K562 (cell line): ENCODE data around the gene RALY. TPM values are rescaled to one million over a fixed set of nuclear protein-coding genes. Genes with fewer than 3 reads are reported as not detected.

Experiments
- ARID3B ChIP-seq: fragments of 250-450 bp; sonication (Bioruptor Pico); IDR thresholded peaks from 2 replicates; pipeline ENCODE4 v1.4.0; 2020; ENCODE audit warnings: borderline replicate concordance
- CBFA2T3 ChIP-seq: fragments of 450-650 bp; IDR thresholded peaks from 2 replicates; pipeline ENCODE4 v1.6.1; 2017
- CC2D1A ChIP-seq: fragments of 450-650 bp; IDR thresholded peaks from 2 replicates; pipeline ENCODE4 v1.6.1; 2017; ENCODE audit warnings: mild to moderate bottlenecking
- CSDE1 ChIP-seq, 2 experiments: fragments of 450-650 bp; IDR thresholded peaks; 2 replicates each; pipeline ENCODE4 v1.6.1; 2016; ENCODE audit warnings: mild to moderate bottlenecking in 1 of 2
- CTBP1 ChIP-seq: fragments of 450-650 bp; IDR thresholded peaks from 2 replicates; pipeline ENCODE4 v1.6.1; 2016; ENCODE audit warnings: borderline replicate concordance
- HDAC8 ChIP-seq: fragments of 450-650 bp; IDR thresholded peaks from 2 replicates; pipeline ENCODE4 v1.6.1; 2016; ENCODE audit warnings: mild to moderate bottlenecking, missing genetic modification characterization, moderate library complexity, missing compliant biosample characterization
- KLF1 ChIP-seq: fragments of 450-650 bp; IDR thresholded peaks from 2 replicates; pipeline ENCODE4 v1.6.1; 2016; ENCODE audit warnings: missing genetic modification characterization, missing compliant biosample characterization
- MBD2 ChIP-seq: sonication (generic); IDR thresholded peaks from 2 replicates; pipeline ENCODE4 v1.6.1; 2016; ENCODE audit warnings: low read depth, borderline replicate concordance
- MNT ChIP-seq, 2 experiments: fragments of 450-650 bp; conservative IDR thresholded peaks; 2 replicates each; pipeline ENCODE4 v1.6.1; 2017; ENCODE audit warnings: mild to moderate bottlenecking in 2 of 2, moderate library complexity in 2 of 2
- MTA1 ChIP-seq: fragments of 450-650 bp; IDR thresholded peaks from 2 replicates; pipeline ENCODE4 v1.6.1; 2017; ENCODE audit warnings: borderline replicate concordance
- PBX2 ChIP-seq, 2 experiments: IDR thresholded peaks in 1 of 2; conservative IDR thresholded peaks in 1 of 2; 2 replicates each; pipeline ENCODE4 v1.6.1; 2016; ENCODE audit warnings: low read depth in 2 of 2, mild to moderate bottlenecking in 1 of 2, missing compliant biosample characterization in 1 of 2, missing genetic modification characterization in 1 of 2, moderate library complexity in 1 of 2
- RAD21 ChIP-seq, 2 experiments: fragments of 250-450 bp in 1 of 2; fragments of 450-650 bp in 1 of 2; sonication (Bioruptor Pico) in 1 of 2; formaldehyde crosslinking in 1 of 2; IDR thresholded peaks in 1 of 2; conservative IDR thresholded peaks in 1 of 2; 2 replicates each; pipeline versions ENCODE4 v1.4.0 to v1.8.0; 2020 to 2022; ENCODE audit warnings: mild to moderate bottlenecking in 2 of 2, moderate library complexity in 1 of 2
- STAG1 ChIP-seq: sonication (generic); formaldehyde crosslinking; IDR thresholded peaks from 2 replicates; pipeline ENCODE4 v1.5.0; 2020; ENCODE audit warnings: missing genetic modification reagents, borderline replicate concordance
- TSC22D4 ChIP-seq: fragments of 450-650 bp; IDR thresholded peaks from 2 replicates; pipeline ENCODE4 v1.6.1; 2016; ENCODE audit warnings: missing genetic modification characterization, missing biosample characterization, control low read depth
- VEZF1 ChIP-seq: fragments of 200-800 bp; sonication (Bioruptor generic); IDR thresholded peaks from 2 replicates; pipeline ENCODE4 v1.6.1; 2017; ENCODE audit warnings: missing genetic modification characterization, missing compliant biosample characterization
- ZC3H4 ChIP-seq: sonication (generic); formaldehyde crosslinking; IDR thresholded peaks from 2 replicates; pipeline ENCODE4 v1.9.0; 2021; ENCODE audit warnings: missing genetic modification reagents, borderline replicate concordance
- ZC3H8 ChIP-seq: fragments of 450-650 bp; IDR thresholded peaks from 2 replicates; pipeline ENCODE4 v1.6.1; 2017
- ZNF263 ChIP-seq: sonication (generic); formaldehyde crosslinking; IDR thresholded peaks from 2 replicates; pipeline ENCODE4 v1.8.0; 2022; ENCODE audit warnings: mild to moderate bottlenecking, missing genetic modification reagents, borderline replicate concordance
- ZNF395 ChIP-seq: fragments of 200-800 bp; sonication (Bioruptor generic); IDR thresholded peaks from 2 replicates; pipeline ENCODE4 v1.6.1; 2017; ENCODE audit warnings: missing genetic modification characterization, missing compliant biosample characterization
- polyA plus RNA-seq, 8 experiments: library from polyadenylated mRNA; depleted of rRNA in 4 of 8; stranded (reverse) in 5 of 8; unstranded in 3 of 8; fragments of >200 nt; fragmentation: Nextera tagmentation in 2 of 8; fragmentation: Illumina TruSeq in 1 of 8; extraction: Ambion mirVana in 2 of 8; extraction: Trizol in 1 of 8; gene quantifications; 2 replicates each; pipeline versions ENCODE4 v1.2.1 to v1.2.3, GENCODE V29; 2011 to 2014; ENCODE audit warnings: inconsistent platforms in 1 of 8, missing spikeins in 1 of 8
- total RNA-seq, 7 experiments: library from RNA; depleted of rRNA in 6 of 7; stranded (reverse); fragments of >200 nt in 6 of 7; fragmentation: Illumina TruSeq in 2 of 7; extraction: Trizol in 2 of 7; gene quantifications; 2 replicates each; pipeline versions ENCODE4 v1.2.1 to v1.2.3, GENCODE V29; 2011 to 2021; ENCODE audit warnings: low replicate concordance in 1 of 7

The RALY gene
- total and polyA plus RNA-seq, 9 of the 15 experiments (the other 6 are each of a cell fraction or from before 2014, with no cell fraction given): 0.80 to 207 (median 128) TPM

- TF ChIP-seq MNT (conservative IDR thresholded peaks at IDR 0.05) (no peak), RAD21 (CRISPR knock-in tag; conservative IDR thresholded peaks at IDR 0.05 in 1 of 2, IDR thresholded peaks at IDR 0.05 in 1 of 2) (peak; percentile 86 to 91), CTBP1 (no peak), VEZF1 (CRISPR knock-in tag) (no peak), CC2D1A (0 out of 2 replicates have a peak, but pooled peaks have one; percentile 21), ZC3H4 (CRISPR knock-in tag) (no peak), ZNF263 (CRISPR knock-in tag) (no peak), ZNF395 (no peak), ARID3B (CRISPR knock-in tag) (no peak), ZC3H8 (no peak), HDAC8 (no peak), KLF1 (tag) (no peak), PBX2 (CRISPR knock-in tag; IDR thresholded peaks at IDR 0.05; ENCODE audit: low read depth) (no peak), PBX2 (tag; conservative IDR thresholded peaks at IDR 0.05; ENCODE audit: low read depth) (no peak), CBFA2T3 (0 out of 2 replicates have a peak, but pooled peaks have one; percentile 9), MTA1 (no peak), CSDE1 (IDR thresholded peaks at IDR 0.05) (no peak), TSC22D4 (tag) (no peak), STAG1 (peak; percentile 73; the same call in 1 of the 2 replicates), MBD2 (no peak)
Measured at GRCh38 chr20:34069341-34070078, 75.8 kb downstream of the RALY start (continued).
